K562 (cell line): ENCODE measurements around the gene ZNF391.

Experiments used
- HSF4 ChIP-seq: fragments of 250-450 bp; sonication (Bioruptor Pico); IDR thresholded peaks from 2 replicates; pipeline ENCODE4 v2.1.2; 2022; ENCODE audit warnings: mild to moderate bottlenecking, moderate library complexity, borderline replicate concordance
- ZNF184 ChIP-seq: sonication (generic); formaldehyde crosslinking; IDR thresholded peaks from 2 replicates; pipeline ENCODE4 v1.5.0; 2020; ENCODE audit warnings: missing genetic modification reagents
- ZNF253 ChIP-seq: fragments of 250-450 bp; sonication (Bioruptor Pico); conservative IDR thresholded peaks from 2 replicates; pipeline ENCODE4 v1.6.1; 2021; ENCODE audit warnings: mild to moderate bottlenecking
- TF ChIP-seq, protein P1 (sequence below), 3 experiments: IDR thresholded peaks in 2 of 3; conservative IDR thresholded peaks in 1 of 3; 2 replicates each; pipeline ENCODE4 v1.5.1; 2011 to 2012; ENCODE audit warnings: low read length in 3 of 3, mild to moderate bottlenecking in 3 of 3, control low read depth in 2 of 3, improper control_type of control experiment in 1 of 3, inconsistent platforms in 1 of 3, low read depth in 1 of 3, mixed read lengths in 1 of 3, moderate library complexity in 1 of 3; ENCODE audit not compliant: insufficient read depth in 2 of 3

DNA sequence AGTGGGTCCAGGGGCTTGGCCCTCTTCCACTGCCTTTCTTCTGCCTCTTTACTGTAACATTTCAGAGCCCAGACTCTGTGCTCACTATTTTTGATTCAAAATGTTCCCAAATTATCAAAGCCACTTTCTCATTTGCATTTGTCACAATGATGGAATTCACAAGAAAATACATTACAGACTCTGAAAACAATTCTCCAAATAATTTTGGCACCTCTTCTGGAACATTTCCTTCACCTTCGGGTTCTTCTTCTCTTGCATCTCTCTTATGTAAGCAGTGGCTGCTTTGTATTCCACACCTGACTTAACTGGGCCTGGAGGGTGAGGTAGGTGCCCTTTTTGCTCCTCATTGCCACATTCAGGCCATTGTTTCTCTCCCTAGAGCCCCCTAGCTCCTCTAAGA is 54.4 kb downstream of the ZNF391 start:
- no peak for TF ChIP-seq ZNF253 (CRISPR knock-in tag)
- no peak for TF ChIP-seq ZNF184 (CRISPR knock-in tag)
- no peak for TF ChIP-seq HSF4 (CRISPR knock-in tag)
- TF ChIP-seq, protein P1, sequence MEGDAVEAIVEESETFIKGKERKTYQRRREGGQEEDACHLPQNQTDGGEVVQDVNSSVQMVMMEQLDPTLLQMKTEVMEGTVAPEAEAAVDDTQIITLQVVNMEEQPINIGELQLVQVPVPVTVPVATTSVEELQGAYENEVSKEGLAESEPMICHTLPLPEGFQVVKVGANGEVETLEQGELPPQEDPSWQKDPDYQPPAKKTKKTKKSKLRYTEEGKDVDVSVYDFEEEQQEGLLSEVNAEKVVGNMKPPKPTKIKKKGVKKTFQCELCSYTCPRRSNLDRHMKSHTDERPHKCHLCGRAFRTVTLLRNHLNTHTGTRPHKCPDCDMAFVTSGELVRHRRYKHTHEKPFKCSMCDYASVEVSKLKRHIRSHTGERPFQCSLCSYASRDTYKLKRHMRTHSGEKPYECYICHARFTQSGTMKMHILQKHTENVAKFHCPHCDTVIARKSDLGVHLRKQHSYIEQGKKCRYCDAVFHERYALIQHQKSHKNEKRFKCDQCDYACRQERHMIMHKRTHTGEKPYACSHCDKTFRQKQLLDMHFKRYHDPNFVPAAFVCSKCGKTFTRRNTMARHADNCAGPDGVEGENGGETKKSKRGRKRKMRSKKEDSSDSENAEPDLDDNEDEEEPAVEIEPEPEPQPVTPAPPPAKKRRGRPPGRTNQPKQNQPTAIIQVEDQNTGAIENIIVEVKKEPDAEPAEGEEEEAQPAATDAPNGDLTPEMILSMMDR (IDR thresholded peaks at IDR 0.05 in 2 of 3, conservative IDR thresholded peaks at IDR 0.05 in 1 of 3; ENCODE audit: insufficient read depth in 2 of 3, low read depth in 1 of 3, low read length in 3 of 3), result no peak
